ENCODE results near the gene MICALL2.

MICALL2 gene

DNA sequence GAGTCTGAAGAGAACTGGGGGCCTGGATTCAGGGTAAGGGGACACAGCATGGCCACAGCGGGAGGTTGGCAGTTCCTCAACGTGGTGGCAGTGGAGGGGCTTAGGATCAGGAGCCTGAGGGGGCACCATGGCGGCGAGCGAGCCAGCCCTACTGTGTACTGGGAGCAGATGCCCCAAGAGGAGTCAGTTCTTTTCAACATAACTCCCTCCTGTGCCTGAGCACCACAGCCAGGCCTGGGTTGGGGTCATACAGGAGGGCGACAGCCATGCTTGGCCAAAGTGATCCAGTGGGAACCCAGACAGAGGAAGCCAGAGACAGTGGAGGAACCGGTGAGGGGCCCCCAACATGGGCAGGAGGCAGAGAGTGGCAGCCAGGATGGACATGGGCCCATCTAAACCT, 65.8 kb downstream of the MICALL2 start:
- Histone ChIP-seq H3K9ac (ENCODE audit: low read depth, low read length, poor library complexity, severe bottlenecking) (no peak overlapping the region), H3K9me3 (ENCODE audit: insufficient read depth, low read depth, low read length) (no peaks in the 10 kb centered on the region; the same call in 1 of the 2 replicates), H2AFZ (ENCODE audit: low read length) (no peak overlapping the region), H3K4me1 (ENCODE audit: insufficient read depth, low read length, poor library complexity, severe bottlenecking) (no peaks in the 10 kb centered on the region), H3K4me3 (ENCODE audit: low read length, poor library complexity, severe bottlenecking) (no peak overlapping the region), H3K9me2 (replicated peaks; ENCODE audit: low read depth, low read length) (no peaks in the 10 kb centered on the region), H3K27me3 (ENCODE audit: insufficient read depth, low read length, poor library complexity, severe bottlenecking) (no peaks in the 10 kb centered on the region), H3F3A (ENCODE audit: low read depth) (no peaks in the 10 kb centered on the region), H3K36me3 (ENCODE audit: insufficient read depth, low read length) (no peaks in the 10 kb centered on the region), H3K79me2 (ENCODE audit: insufficient read depth, low read length) (no peaks in the 10 kb centered on the region), H4K20me1 (ENCODE audit: insufficient read depth, low read length, poor library complexity, severe bottlenecking) (no peaks in the 10 kb centered on the region), H3K4me2 (ENCODE audit: low read depth, low read length, poor library complexity, severe bottlenecking) (no peak overlapping the region)
- TF ChIP-seq, protein P1, sequence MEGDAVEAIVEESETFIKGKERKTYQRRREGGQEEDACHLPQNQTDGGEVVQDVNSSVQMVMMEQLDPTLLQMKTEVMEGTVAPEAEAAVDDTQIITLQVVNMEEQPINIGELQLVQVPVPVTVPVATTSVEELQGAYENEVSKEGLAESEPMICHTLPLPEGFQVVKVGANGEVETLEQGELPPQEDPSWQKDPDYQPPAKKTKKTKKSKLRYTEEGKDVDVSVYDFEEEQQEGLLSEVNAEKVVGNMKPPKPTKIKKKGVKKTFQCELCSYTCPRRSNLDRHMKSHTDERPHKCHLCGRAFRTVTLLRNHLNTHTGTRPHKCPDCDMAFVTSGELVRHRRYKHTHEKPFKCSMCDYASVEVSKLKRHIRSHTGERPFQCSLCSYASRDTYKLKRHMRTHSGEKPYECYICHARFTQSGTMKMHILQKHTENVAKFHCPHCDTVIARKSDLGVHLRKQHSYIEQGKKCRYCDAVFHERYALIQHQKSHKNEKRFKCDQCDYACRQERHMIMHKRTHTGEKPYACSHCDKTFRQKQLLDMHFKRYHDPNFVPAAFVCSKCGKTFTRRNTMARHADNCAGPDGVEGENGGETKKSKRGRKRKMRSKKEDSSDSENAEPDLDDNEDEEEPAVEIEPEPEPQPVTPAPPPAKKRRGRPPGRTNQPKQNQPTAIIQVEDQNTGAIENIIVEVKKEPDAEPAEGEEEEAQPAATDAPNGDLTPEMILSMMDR (conservative IDR thresholded peaks at IDR 0.05; ENCODE audit: low read length) = no peak
- TF ChIP-seq EZH2phosphoT487 (IDR thresholded peaks at IDR 0.05; ENCODE audit: borderline replicate concordance) = no peak

DNA sequence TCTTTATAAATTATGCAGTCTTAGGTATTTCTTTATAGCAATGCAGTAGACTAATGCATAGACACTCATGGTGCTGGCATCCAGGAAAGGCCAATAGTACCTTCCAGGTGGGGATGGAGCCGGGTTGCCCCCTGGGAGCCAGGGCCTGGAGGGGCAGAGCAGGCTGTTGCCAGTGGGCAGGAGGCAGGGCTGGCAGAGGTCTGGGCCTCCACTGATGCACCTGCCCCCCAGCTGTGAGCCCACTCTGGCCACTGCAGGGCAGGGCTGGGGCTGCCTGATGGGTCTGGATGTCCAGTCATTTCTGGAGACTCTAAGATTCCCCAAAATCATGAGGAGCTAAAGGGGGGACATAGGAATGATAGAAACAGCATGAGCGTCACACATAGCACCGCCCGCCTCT, 66.7 kb downstream of the MICALL2 start:
- TF ChIP-seq EZH2phosphoT487 (IDR thresholded peaks at IDR 0.05; ENCODE audit: borderline replicate concordance) = no peak
- no peaks in the 10 kb centered on the region for H3K36me3 ChIP-seq (ENCODE audit: insufficient read depth, low read length)
- H3K27me3 ChIP-seq (ENCODE audit: insufficient read depth, low read length, poor library complexity, severe bottlenecking) = no peaks in the 10 kb centered on the region
- no peak overlapping the region for H3K4me3 ChIP-seq (ENCODE audit: low read length, poor library complexity, severe bottlenecking)
- H3K4me2 ChIP-seq (ENCODE audit: low read depth, low read length, poor library complexity, severe bottlenecking) = no peak overlapping the region
- H3K9me3 ChIP-seq (ENCODE audit: insufficient read depth, low read depth, low read length) = no peaks in the 10 kb centered on the region; the same call in 1 of the 2 replicates
- no peak overlapping the region for H3K9ac ChIP-seq (ENCODE audit: low read depth, low read length, poor library complexity, severe bottlenecking)
- no peaks in the 10 kb centered on the region for H3K79me2 ChIP-seq (ENCODE audit: insufficient read depth, low read length)
- no peaks in the 10 kb centered on the region for H3K9me2 ChIP-seq (replicated peaks; ENCODE audit: low read depth, low read length)
- no peaks in the 10 kb centered on the region for H4K20me1 ChIP-seq (ENCODE audit: insufficient read depth, low read length, poor library complexity, severe bottlenecking)
- no peak overlapping the region for H2AFZ ChIP-seq (ENCODE audit: low read length)
- H3F3A ChIP-seq (ENCODE audit: low read depth) = no peaks in the 10 kb centered on the region
- no peaks in the 10 kb centered on the region for H3K4me1 ChIP-seq (ENCODE audit: insufficient read depth, low read length, poor library complexity, severe bottlenecking)

DNA sequence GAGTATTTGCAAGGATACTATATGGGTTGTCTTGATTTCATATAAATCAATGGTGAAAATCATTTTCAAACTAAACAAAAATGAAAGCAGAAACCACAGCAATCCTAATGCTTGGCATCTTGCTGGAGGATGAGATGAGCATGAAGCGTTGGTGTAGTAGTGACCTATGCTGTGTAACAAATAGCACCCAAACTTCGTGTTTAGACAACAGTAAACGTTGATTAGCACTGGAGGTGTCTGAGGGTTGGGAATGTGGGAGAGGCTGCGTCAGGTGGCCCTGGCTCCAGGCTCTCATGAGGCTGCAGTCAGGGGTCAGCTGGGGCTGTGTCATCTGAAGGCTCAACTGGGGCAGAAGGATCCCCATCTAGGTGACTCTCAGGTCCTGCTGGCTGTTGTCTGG, 67.8 kb downstream of the MICALL2 start:
- Histone ChIP-seq H3K36me3 (ENCODE audit: insufficient read depth, low read length) (no peaks in the 10 kb centered on the region), H3K27me3 (ENCODE audit: insufficient read depth, low read length, poor library complexity, severe bottlenecking) (no peaks in the 10 kb centered on the region), H3K79me2 (ENCODE audit: insufficient read depth, low read length) (no peaks in the 10 kb centered on the region), H3K9me3 (ENCODE audit: insufficient read depth, low read depth, low read length) (no peaks in the 10 kb centered on the region; the same call in 1 of the 2 replicates), H3K4me1 (ENCODE audit: insufficient read depth, low read length, poor library complexity, severe bottlenecking) (no peaks in the 10 kb centered on the region), H2AFZ (ENCODE audit: low read length) (no peak overlapping the region), H3K4me2 (ENCODE audit: low read depth, low read length, poor library complexity, severe bottlenecking) (no peak overlapping the region), H3F3A (ENCODE audit: low read depth) (no peaks in the 10 kb centered on the region), H3K9ac (ENCODE audit: low read depth, low read length, poor library complexity, severe bottlenecking) (no peak overlapping the region), H4K20me1 (ENCODE audit: insufficient read depth, low read length, poor library complexity, severe bottlenecking) (no peaks in the 10 kb centered on the region), H3K9me2 (replicated peaks; ENCODE audit: low read depth, low read length) (no peaks in the 10 kb centered on the region), H3K4me3 (ENCODE audit: low read length, poor library complexity, severe bottlenecking) (no peak overlapping the region)
- TF ChIP-seq, protein P1 (conservative IDR thresholded peaks at IDR 0.05; ENCODE audit: low read length) = no peak
- no peak for TF ChIP-seq EZH2phosphoT487 (IDR thresholded peaks at IDR 0.05; ENCODE audit: borderline replicate concordance)

DNA sequence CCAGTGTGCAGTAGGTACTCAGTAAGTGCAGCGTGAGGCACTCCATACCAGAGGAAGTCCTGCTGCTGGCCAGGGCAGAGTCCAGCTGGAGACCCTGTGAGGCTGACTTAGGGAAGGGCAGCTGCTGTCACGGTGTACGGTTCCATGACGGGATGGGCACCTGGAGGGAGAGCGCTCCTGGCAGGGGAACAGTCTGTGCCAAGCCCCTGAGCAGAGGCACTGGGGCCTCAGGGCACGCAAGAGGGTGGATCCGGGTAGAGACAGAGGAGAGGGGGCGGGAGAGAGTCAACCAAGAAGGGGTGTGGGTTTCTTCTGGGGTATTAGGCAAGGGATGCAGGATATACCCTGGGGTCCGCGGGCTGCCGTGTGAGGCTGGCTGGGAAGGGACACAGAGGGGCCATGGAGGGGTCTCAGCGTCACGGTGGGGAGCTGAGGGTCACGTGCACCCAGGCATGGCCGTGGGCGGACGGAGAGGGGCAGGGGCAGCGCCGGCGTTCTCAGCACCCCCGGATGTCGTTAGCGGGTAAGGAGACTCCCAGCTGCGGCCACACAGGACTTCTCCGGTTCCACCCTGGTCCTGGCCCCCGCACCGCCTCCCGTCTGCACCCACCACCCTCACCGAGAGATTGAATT, 70.5 kb downstream of the MICALL2 start:
- no peak for TF ChIP-seq EZH2phosphoT487 (IDR thresholded peaks at IDR 0.05; ENCODE audit: borderline replicate concordance)
- TF ChIP-seq, protein P1 (conservative IDR thresholded peaks at IDR 0.05; ENCODE audit: low read length) = no peak
- Histone ChIP-seq H3K79me2 (ENCODE audit: insufficient read depth, low read length) (no peaks in the 10 kb centered on the region), H3K27me3 (ENCODE audit: insufficient read depth, low read length, poor library complexity, severe bottlenecking) (no peaks in the 10 kb centered on the region), H2AFZ (ENCODE audit: low read length) (no peak overlapping the region), H3F3A (ENCODE audit: low read depth) (no peaks in the 10 kb centered on the region), H3K4me1 (ENCODE audit: insufficient read depth, low read length, poor library complexity, severe bottlenecking) (no peaks in the 10 kb centered on the region), H3K4me2 (ENCODE audit: low read depth, low read length, poor library complexity, severe bottlenecking) (no peak overlapping the region), H3K4me3 (ENCODE audit: low read length, poor library complexity, severe bottlenecking) (no peak overlapping the region), H3K36me3 (ENCODE audit: insufficient read depth, low read length) (no peaks in the 10 kb centered on the region), H3K9me3 (ENCODE audit: insufficient read depth, low read depth, low read length) (no peaks in the 10 kb centered on the region), H3K9me2 (replicated peaks; ENCODE audit: low read depth, low read length) (no peaks in the 10 kb centered on the region), H4K20me1 (ENCODE audit: insufficient read depth, low read length, poor library complexity, severe bottlenecking) (no peaks in the 10 kb centered on the region), H3K9ac (ENCODE audit: low read depth, low read length, poor library complexity, severe bottlenecking) (no peak overlapping the region)
